ENCODE data around the gene FTSJ1. TPM values are rescaled to one million over a fixed set of nuclear protein-coding genes. Genes with fewer than 3 reads are reported as not detected.
"Not testable (repeated sequence)": the region's sequence is repeated elsewhere in the genome, so short reads cannot be mapped to it uniquely, and the experiment has no call there.

The FTSJ1 gene
- total and polyA plus RNA-seq, 8 donors = 14.8 to 35.5 (median 21.0) TPM

- TF ChIP-seq CTCF (IDR thresholded peaks at IDR 0.05) = no peak
- no peak for ATAC-seq
- Histone ChIP-seq H3K36me3 (no peaks in the 10 kb centered on the region), H3K4me3 (no peak overlapping the region), H3K27me3 (peaks cover 0 to 3% (median 0%) of the 10 kb centered on the region in 4 donors), H3K4me1 (no peaks in the 10 kb centered on the region), H3K27ac (no peak overlapping the region), H3K9me3 (no peaks in the 10 kb centered on the region)
- intact Hi-C loops (cut with DNase I) = no loop called here
- FAIRE-seq = no peak
- no peak for DNase-seq
- 80 to 86% methylated on average over 2 of the region's 2 CpGs for WGBS, 2 donors
Observed at GRCh38 chrX:48520455-48520854, 44.5 kb downstream of the FTSJ1 start.

- no peaks in the 10 kb centered on the region for H3K36me3 ChIP-seq
- peaks cover 0 to 3% (median 0%) of the 10 kb centered on the region in 4 donors for H3K27me3 ChIP-seq
- DNase-seq (no peak), ATAC-seq (no peak), FAIRE-seq (no peak)
- no peaks in the 10 kb centered on the region for H3K4me1 ChIP-seq
- no peaks in the 10 kb centered on the region for H3K9me3 ChIP-seq
- H3K27ac ChIP-seq = peak overlapping the region in 1 of 4 donors; percentile 48
- no peak for TF ChIP-seq CTCF (IDR thresholded peaks at IDR 0.05)
- WGBS, 2 donors = 36 to 39% methylated on average over 2 of the region's 2 CpGs
- H3K4me3 ChIP-seq = peak overlapping the region in 2 of 4 donors; percentile 46 to 59
- intact Hi-C loops (cut with DNase I) = no loop called here
Observed at GRCh38 chrX:48520976-48521352, 45.0 kb downstream of the FTSJ1 start.

GRCh38 chrX:48521353-48522243 lies 45.6 kb downstream of the FTSJ1 start, which contains the start of gene EBP:
Gene EBP (plus strand): TSS chrX:48521808. CDS start chrX:48523772, 1,964 bp downstream.
- intact Hi-C loops (cut with DNase I) = no loop called here
- no peaks in the 10 kb centered on the region for H3K36me3 ChIP-seq
- DNase-seq (peak; percentile 87 to 95 (median 92)), ATAC-seq (peak; percentile 99), FAIRE-seq (no peak)
- 1 to 29% methylated on average over 62 to 66 of the region's 66 CpGs for WGBS, 2 donors
- H3K4me3 ChIP-seq = peak within 1 kb of the TSS; percentile 19 to 59 (median 44)
- H3K4me1 ChIP-seq = no peaks in the 10 kb centered on the region
- no peaks in the 10 kb centered on the region for H3K9me3 ChIP-seq
- H3K27ac ChIP-seq = peak within 1 kb of the TSS in 3 of 4 donors; percentile 36 to 57 (median 48)
- TF ChIP-seq CTCF (IDR thresholded peaks at IDR 0.05) = no peak
- H3K27me3 ChIP-seq = peaks cover 0 to 3% (median 0%) of the 10 kb centered on the region in 4 donors

GRCh38 chrX:48522291-48522690 lies 46.3 kb downstream of the FTSJ1 start:
- WGBS, 2 donors = 4 to 43% methylated on average over 10 of the region's 10 CpGs
- Histone ChIP-seq H3K4me1 (no peaks in the 10 kb centered on the region), H3K36me3 (no peaks in the 10 kb centered on the region), H3K27ac (peak overlapping the region in 3 of 4 donors; percentile 8 to 48 (median 36)), H3K4me3 (peak overlapping the region; percentile 19 to 59 (median 44)), H3K9me3 (no peaks in the 10 kb centered on the region), H3K27me3 (peaks cover 0 to 3% (median 0%) of the 10 kb centered on the region in 4 donors)
- peak in 3 of 4 donors; percentile 3 to 4 (median 3) for ATAC-seq
- no peak for TF ChIP-seq CTCF (IDR thresholded peaks at IDR 0.05)
- DNase-seq = no peak
- no peak for FAIRE-seq
- intact Hi-C loops (cut with DNase I) = no loop called here

GRCh38 chrX:48523682-48524081 lies 47.7 kb downstream of the FTSJ1 start:
- DNase-seq = no peak
- TF ChIP-seq CTCF (IDR thresholded peaks at IDR 0.05) = no peak
- Histone ChIP-seq H3K9me3 (no peaks in the 10 kb centered on the region), H3K27ac (no peak overlapping the region), H3K4me3 (no peak overlapping the region), H3K4me1 (no peaks in the 10 kb centered on the region), H3K27me3 (peaks cover 0 to 3% (median 0%) of the 10 kb centered on the region in 4 donors), H3K36me3 (no peaks in the 10 kb centered on the region)
- intact Hi-C loops (cut with DNase I) = no loop called here
- WGBS, 2 donors = 86 to 87% methylated on average over 12 of the region's 12 CpGs
- no peak for FAIRE-seq
- no peak for ATAC-seq

GRCh38 chrX:48525853-48526252 lies 49.9 kb downstream of the FTSJ1 start:
- DNase-seq; FAIRE-seq; H3K4me1 ChIP-seq; H3K9me3 ChIP-seq; H3K36me3 ChIP-seq; intact Hi-C loops (cut with DNase I); H3K27me3 ChIP-seq; ATAC-seq; H3K27ac ChIP-seq; H3K4me3 ChIP-seq: not testable (repeated sequence)
- 88 to 95% methylated on average over 8 of the region's 8 CpGs for WGBS, 2 donors
